Measurements from ENCODE around the gene NXPH4.

DNA sequence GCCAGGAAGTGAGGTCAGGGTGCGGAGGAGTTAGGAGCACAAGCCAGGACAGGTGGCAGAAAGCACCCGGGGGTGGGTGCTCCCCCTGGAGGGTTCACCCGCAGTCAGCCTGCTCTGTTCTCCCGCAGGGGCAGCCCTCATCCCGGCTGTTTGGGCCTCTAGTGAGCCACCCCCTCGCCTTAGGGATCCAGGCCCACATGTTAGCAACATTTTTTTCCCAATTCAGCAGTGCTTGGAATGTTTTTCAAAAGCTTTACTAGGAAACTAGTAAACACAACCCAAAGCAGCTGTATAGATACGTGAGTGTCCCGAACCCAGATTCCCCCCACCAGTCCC is 28.5 kb upstream of the NXPH4 start:
- TF ChIP-seq, protein P1, sequence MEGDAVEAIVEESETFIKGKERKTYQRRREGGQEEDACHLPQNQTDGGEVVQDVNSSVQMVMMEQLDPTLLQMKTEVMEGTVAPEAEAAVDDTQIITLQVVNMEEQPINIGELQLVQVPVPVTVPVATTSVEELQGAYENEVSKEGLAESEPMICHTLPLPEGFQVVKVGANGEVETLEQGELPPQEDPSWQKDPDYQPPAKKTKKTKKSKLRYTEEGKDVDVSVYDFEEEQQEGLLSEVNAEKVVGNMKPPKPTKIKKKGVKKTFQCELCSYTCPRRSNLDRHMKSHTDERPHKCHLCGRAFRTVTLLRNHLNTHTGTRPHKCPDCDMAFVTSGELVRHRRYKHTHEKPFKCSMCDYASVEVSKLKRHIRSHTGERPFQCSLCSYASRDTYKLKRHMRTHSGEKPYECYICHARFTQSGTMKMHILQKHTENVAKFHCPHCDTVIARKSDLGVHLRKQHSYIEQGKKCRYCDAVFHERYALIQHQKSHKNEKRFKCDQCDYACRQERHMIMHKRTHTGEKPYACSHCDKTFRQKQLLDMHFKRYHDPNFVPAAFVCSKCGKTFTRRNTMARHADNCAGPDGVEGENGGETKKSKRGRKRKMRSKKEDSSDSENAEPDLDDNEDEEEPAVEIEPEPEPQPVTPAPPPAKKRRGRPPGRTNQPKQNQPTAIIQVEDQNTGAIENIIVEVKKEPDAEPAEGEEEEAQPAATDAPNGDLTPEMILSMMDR (IDR thresholded peaks at IDR 0.05): no peak
- TF ChIP-seq POLR2A (IDR thresholded peaks at IDR 0.05): no peak
